Measurements from ENCODE around the gene PNLIPRP2. TPM values are rescaled to one million over a fixed set of nuclear protein-coding genes. Genes with fewer than 3 reads are reported as not detected.

PNLIPRP2 gene
- total RNA-seq (2014; rRNA removed; shearing (Covaris generic)) = not detected in 2 replicates
- not detected in 2 replicates for polyA plus RNA-seq (2014; cell fraction: nucleus; rRNA removed)

DNA sequence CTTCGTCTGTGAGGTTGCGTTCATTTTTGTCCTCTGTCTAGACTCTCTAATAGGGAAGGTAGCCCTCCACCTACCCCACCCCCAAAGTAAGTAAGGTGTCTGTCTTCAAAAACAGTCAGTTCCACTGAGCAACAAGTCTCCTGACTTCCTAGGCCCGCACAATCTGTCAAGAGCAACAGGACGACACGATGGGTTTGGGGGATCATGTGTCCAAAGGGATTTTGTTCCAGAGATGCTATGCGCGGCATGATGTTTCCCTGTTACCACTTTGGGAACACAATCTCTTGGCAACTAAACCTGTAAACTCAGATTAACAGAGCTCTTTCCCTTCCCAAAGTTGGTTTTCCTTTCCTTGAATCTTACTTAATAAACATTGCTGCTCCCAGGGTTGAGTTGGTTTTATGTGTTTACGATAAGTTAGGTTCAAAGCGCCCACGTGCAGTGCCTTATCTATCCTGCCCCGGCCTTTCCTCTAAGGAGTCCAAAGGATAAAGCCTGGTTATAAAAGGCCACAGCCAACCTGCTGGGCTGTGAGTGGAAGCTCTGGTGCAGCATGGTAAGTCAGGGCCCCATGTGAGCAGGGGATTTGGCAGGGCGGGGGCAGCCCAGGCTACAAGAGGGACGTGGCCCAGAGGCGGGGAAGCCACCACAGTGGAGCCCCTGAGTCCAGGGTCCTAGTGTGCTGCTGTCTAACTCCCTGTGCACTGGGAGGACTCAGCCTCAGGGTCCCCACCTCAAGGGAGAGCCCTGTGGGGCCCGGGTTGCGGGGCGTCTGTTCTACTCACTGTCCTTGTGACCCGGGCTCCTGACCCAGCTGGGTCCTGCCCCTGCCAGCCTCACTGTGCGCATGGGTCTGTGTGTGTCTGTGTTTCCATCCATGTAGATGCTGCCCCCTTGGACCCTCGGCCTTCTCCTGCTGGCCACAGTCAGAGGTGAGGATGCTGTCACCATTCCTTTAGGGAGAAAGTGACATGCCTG lies at the start of gene PNLIPRP2:
PNLIPRP2 (plus strand) TSS at position 531 of the 978 bp plus-strand sequence.
- DNase-seq (ENCODE audit: extremely low read depth, low read depth) = no peak

DNA sequence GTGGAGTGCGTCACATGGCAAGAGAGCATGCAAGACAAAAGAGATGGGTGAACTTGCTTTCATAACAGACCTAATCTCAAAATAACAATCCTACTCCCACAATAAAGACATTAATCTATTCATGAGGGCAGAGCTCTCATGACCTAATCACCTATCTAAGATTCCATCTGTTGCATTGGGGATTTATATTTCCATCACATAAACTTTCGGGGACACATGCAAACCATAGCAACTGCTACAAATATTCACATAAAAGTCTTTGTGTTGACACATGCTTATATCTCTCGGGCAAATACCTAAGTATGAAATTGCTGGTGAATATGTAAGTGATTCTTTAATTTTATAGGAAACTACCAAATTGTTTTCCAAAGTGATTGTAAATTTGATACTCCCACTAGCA lies 46.0 kb upstream of the PNLIPRP2 start:
- no peak for DNase-seq (ENCODE audit: extremely low read depth, low read depth)

DNA sequence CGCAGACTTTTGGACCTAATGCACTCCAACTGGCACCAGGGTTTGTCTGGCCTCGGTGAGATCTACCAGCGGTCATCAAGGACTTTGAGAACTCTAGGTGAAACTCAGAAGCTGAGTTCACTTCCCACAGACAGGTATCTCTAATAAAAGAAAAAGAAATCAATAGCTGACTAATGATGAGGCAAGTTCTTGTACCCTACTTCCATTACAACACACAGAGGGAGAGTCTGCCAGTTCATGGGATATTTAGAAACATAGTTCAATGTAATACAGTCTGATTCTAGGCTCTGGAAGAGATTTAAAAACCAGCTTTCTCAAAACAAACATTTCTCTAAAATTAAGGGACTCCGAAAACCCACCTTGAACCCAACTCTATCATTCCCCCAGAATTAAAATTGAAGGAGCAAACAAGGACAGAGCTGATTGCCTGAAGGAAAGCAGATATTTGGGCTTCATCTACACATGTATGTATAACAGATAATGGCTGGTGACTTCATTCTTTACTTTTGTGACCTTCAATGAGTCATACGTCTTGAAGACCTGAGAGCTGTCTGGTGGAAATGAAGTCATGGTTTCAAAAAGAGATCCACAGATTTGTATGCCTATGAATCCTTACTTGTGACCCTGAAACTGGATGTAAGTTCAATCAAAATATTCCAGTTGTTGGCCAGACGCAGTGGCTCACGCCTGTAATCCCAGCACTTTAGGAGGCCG lies 32.7 kb upstream of the PNLIPRP2 start:
- no peak for DNase-seq (ENCODE audit: extremely low read depth, low read depth)

DNA sequence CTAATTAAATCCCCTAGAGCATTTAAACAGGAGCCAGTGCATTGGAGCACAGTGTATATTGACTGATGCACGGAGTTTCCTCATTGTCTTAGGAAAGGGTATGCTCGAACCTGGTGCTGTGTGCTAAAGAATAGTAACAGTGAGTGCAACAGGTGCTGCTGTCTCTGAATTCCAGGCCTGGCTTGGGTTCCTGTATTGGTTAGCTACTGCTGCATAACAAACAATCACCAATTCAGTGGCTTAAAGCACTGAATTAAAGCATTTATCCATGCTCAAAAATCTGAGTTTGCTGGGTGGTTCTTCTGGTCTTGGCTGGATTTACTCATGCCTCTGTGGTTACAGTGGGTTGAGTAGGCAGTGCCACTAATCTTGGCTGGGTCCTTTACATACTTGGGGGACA lies 31.8 kb upstream of the PNLIPRP2 start:
- no peak for DNase-seq (ENCODE audit: extremely low read depth, low read depth)

DNA sequence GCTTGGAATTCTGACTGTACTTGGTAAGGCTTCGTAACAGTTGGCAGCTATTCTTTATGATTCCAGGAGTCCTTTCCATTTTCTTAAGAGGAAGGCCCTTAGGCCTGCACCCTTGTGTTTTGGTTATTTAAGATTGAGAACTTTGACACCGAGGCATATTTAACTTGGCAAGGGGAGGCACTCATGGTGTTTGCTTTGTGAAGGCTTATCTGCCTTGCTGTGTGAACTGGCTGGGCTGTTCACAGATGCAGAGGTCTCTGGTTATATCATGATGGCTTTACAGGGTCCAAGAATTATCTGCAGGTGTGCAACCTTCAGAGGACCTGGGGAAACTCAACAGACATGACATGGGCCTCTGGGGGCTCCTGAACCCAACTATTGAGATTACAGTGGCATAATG lies 30.8 kb upstream of the PNLIPRP2 start:
- DNase-seq (ENCODE audit: extremely low read depth, low read depth) = no peak

DNA sequence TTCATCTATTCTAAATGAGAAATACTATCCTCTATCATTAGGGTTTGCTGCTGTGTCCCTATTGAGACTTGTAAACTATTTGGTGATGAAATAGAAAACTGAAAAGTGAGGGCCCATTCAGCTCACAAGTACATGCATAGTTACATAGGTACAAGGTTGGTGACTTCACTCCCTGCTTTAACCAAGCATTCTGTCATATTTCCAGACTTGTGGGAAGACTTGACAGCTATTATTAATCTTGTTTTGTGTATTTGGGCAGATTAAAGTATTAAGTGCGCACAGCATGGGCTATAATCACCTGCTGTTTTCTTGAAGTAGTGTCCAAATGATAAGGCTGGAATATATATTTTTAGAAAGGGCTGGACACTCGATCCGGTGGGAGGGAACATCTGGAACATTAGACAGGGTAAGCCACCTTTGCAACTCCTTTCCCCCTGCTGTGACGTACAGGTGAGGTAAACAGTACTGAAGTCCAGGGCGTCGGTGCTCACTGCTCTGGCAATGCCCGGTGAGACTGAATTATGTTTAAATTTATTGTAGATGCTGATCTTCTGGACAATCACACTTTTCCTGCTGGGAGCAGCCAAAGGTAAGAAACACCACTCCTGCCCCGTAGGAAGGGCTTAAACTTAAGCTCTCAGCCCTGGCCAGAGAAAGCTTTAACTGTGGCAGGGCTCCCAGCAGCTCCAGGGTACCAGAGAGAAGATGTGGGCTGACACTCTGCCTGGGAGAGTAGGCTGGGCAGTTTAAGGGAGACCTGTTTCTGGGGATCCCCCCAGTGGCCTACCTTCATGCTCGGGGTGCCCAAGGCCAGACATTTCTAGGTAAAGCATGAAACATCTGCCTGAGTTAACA lies 29.9 kb upstream of the PNLIPRP2 start, which contains the start of gene PNLIPRP1:
PNLIPRP1 (plus strand) TSS at position 370 of the 855 bp plus-strand sequence; CDS start at position 541, 171 bp downstream.
- DNase-seq (ENCODE audit: extremely low read depth, low read depth) = no peak

DNA sequence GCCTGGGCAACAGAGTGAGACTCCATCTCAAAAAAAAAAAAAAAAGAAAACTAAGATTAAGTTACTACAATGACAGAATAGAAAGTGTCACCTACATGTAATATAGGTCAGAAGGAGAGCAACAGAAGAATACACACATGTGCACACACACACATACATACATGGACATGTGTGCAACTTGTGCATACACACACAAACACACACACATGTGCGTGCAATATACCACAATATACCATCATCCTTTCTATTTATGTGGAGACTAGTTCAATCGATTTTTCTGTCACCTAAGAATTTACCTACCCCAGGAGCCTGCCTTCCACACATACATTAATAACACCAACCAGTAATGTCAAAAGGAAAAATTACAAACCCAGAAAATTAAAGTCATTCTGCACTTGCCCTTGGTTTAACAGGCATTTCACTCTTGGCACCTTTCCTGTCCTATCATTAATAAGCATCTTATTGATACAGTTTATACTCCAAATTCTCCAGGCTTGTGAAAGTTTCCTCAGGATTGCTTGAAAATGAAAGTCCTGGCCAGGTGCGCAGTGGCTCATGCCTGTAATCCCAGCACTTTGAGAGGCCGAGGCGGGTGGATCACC lies 27.5 kb upstream of the PNLIPRP2 start:
- no peak for DNase-seq (ENCODE audit: extremely low read depth, low read depth)

DNA sequence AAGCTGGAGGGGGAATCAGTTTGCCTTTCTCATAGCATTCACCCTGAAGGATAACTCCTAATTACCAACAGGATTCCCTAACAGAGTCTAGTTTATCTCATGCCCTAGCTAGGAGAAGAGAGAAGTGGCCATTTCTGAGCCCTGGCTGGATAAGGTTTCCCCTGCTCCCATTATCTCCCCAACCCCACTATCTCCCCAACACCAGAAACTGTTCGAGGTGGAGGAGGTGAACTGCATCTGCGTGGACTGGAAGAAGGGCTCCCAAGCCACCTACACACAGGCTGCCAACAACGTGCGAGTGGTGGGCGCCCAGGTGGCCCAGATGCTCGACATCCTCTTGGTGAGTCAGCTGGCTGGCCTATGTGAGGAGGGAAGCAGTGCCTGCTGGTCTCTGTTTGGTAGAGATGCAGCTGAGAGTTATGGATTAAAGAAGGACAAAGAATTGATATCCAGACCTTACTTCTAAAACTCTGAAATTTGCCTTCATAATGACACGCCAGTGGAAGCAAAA lies 26.2 kb upstream of the PNLIPRP2 start:
- DNase-seq (ENCODE audit: extremely low read depth, low read depth) = no peak

DNA sequence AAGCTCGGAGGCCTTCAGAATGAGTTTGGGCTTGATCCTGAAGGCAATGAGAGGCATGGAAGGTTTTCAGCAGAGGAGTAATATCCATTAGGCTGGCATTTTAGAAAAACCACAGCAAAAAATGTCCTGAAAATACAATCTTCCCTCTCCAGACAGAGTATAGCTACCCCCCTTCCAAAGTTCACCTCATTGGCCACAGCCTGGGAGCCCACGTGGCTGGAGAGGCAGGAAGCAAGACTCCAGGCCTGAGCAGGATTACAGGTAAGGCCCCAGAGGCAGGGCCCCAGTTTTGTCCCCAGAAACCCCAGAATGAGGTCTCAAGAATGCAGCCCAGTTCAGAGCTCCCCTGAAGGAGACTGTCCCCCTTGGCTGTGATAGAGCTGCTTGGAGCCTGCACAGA lies 24.7 kb upstream of the PNLIPRP2 start:
- DNase-seq (ENCODE audit: extremely low read depth, low read depth) = no peak

DNA sequence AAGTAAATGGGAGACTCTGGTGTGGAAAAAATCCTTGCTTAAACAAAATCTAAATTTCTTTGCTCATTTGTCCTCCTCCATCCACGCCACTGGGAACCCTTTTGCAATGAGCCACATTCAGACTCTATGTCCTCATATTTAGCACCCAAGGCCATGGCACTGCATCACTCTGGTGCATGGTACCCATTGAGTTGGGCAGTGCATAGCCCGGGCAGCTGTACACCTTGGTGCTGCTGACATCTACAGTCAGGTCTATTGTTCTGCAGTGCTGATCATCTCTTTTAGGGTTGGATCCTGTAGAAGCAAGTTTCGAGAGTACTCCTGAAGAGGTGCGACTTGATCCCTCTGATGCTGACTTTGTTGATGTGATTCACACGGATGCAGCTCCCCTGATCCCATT lies 23.2 kb upstream of the PNLIPRP2 start:
- no peak for DNase-seq (ENCODE audit: extremely low read depth, low read depth)

DNA sequence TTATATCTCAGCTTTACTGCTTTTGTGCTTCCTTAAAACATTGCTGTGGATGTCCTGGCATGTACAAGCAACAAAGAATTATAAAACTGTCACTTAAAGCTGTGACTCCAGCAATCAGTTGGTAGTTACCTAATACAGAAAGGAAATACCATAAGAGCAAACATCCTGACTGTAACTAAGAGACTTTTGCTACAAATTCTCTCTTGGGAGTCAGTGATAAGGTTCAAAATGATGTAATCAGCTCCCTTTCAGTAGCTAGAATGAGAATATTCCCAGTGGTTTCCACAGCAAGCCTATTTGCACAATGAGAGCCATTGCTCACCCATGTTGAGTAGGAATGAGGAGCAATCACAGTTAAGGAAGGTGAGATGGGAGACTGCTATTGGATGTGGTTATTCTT lies 22.4 kb upstream of the PNLIPRP2 start:
- DNase-seq (ENCODE audit: extremely low read depth, low read depth) = no peak

DNA sequence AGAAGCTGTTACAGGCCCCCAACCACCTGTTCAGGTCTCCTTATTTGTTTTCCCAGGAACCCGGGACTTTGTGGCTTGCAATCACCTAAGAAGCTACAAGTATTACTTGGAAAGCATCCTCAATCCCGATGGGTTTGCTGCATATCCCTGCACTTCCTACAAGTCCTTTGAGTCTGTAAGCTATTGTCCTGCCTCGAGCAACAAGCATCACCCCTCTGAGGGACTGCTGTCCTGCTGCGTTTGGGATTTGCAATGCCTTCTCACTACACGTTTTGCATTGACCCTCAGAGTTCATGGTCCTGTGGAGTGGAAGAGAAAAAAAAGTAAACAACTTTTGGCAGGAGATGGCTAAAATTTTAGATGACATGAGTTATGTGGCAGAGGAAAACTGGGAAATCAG lies 20.8 kb upstream of the PNLIPRP2 start:
- DNase-seq (ENCODE audit: extremely low read depth, low read depth) = no peak

DNA sequence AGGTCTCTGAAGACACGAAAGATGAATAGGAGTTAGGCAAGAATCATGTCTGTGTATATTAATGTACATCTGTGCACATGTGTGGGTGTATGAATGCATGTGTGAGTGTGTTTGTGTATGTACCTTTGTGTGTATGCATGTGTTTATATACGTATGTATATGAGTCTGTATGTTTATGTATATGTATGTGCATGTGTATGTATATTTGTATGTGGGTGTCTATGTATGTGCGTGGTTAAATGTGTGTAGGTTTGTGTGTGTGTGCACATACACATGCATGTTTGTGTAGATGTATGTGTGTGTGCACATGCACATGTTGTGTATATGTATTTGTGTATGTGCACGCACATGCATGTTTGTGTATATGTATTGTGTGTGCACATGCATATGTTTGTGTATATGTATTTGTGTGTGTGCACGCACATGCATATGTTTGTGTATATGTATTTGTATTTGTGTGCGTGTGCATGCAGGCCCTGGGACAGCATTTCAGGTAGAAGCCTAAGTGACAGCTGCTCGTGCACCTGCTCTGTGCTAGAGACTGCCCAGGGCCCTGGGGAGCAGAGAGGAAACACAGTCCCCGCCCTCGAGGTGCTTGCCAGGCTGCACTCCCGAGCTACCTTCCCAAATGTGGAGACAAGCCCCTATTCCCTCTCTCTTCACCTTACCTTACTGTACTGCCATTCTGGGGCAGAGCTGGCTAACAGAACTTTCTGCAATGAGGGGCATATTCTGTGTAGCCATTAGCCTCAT lies 17.9 kb upstream of the PNLIPRP2 start:
- no peak for DNase-seq (ENCODE audit: extremely low read depth, low read depth)

DNA sequence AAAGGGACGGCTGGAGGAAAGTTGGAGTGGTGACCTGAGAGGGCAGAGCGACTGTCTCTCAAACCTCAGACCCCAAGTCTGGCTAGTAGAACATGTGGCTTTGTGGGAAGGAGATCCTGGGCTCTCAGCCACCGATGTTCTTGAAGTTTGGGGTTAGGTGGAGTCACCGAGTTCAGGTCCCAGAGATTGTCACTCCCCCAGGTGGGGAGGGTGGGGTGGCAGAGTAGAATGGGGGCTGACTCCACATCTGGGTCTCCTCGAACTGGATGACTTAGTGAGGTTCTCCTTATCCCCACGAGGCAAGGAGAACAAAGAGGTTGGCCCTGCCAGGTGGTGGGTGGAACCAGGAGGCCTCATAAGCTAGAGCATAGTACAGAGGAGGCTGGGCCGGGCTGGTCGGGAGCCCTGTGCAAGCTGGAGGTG lies 14.7 kb upstream of the PNLIPRP2 start:
- DNase-seq (ENCODE audit: extremely low read depth, low read depth) = no peak

DNA sequence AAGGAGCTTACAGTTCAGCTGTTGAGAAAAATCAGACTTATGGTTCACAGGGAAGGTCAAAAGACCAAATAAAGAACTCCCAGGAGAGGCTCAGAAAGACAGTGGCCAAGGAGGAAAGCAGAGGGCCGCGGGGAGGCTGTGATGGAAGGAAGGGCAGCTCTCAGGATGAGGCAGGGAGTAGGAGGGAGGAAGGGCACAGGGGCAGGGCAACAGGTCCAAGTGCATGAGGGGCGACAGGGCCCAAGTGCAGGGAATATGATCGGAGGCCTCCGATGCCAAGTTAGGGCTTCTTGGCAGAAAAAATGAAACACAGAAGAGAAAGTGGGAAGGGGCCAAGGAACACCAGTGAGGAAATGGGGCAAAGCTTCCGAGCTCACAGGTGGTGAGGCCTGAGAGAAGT lies 13.4 kb upstream of the PNLIPRP2 start:
- no peak for DNase-seq (ENCODE audit: extremely low read depth, low read depth)

DNA sequence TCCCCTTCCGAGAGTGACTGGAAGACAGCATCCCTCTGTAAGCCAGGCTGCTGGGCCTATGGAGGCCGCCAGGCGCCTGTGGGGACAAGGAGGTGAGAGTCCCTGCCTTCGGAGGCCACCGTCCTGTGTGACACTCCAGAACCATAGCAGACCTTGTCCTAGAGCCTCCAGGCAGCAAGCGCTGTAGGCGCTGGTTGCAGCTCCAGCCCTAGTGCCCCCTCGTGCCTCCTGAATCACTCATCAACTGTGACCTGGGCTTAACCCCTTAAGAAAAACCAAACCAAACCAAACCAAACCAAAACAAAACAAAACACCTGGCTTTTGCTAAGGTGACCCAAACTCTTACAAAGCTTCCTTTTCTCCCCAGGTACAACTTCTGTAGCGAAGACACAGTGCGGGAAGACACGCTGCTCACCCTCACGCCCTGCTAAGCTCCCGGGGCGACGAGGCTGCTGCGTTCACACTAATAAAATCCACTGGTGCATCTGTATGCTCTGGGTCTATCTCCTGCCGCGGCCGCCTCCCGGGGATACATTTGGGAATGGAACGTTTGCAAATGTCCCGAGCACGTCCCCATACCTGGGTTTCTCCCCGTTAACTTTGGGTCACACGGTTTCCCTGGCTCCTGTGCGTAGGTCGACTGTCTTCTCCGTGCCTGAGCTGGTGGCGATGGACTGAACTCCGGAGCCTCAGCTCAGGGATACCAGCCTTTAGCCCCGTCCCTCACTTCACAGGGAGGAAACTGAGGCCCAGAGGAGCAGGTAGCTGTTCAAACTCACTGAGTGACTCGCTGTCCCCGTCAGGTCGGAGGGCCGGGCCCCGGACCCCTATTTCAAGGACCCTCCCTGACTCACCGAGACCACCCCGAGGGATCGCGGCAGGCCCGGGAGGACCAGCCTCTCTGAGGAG lies 11.8 kb upstream of the PNLIPRP2 start:
- DNase-seq (ENCODE audit: extremely low read depth, low read depth) = no peak

DNA sequence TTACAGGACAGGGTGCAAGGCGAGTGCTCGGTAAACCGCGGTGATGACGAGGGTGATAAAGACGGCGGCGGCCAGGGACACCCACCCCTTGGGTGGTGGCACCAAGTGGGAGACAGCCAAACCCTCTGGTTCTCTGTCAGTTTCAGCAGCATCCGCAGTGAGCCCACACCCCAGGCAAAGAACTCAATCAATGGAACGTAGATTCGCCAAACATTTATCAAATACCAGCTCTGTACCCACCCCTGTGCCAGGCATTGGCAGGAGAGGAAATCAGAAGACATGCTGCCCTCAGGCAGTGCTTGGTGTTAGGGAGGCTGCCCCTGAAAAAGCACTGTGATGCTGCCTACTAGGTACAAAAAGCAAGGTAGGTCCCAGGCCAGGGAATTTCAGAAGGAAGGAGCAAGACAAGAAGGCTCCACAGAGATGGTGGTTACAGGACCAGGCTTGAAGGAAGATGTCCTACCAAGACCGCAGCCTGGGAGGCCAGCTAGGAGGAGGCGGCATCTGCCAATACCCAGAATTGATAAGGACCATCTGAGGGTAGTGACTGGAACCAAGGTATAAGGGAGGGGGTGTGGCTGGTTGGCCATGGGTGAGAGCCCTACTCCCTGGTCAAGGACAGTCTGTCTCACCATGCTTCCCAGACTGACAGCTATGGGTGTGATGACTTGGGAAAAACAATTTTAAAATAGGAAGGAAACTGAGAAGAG lies 10.2 kb upstream of the PNLIPRP2 start:
- DNase-seq (ENCODE audit: extremely low read depth, low read depth) = no peak

DNA sequence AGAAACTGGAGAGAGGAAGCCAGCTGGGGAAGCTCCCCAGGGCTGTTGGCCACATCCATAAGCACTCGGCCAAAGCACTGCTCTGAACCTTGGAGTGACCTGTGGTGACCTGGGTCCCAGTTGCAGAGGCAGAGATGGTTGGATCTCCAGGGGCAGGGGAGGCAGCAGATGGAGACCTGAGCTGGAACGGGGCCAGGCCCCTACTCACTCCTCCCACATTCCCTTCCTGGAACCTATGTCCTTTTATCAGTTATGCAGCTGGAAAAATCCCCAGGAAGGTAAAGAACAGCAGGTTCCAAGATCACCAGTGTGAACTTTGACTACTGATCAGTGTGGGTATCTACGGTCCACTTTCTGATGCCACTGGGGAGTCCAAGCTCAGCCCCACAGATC lies 9.6 kb upstream of the PNLIPRP2 start:
- no peak for DNase-seq (ENCODE audit: extremely low read depth, low read depth)

All from NCI-H460 (cell line).